HG03442 (cell line): ENCODE results near the gene KHDC1L.
A peak's percentile ranks its signal among the peaks of the same experiment; 100 is the strongest.
"Not testable (repeated sequence)": the region's sequence is repeated elsewhere in the genome, so short reads cannot be mapped to it uniquely, and the experiment has no call there.

ENCODE experiments used
- ATAC-seq: cut with Tn5 transposase; IDR thresholded peaks from one replicate; pipeline ENCODE4 v1.9.1; 2021; ENCODE audit warnings: mild to moderate bottlenecking, moderate library complexity; ENCODE audit not compliant: unreplicated experiment

Gene KHDC1L, protein sequence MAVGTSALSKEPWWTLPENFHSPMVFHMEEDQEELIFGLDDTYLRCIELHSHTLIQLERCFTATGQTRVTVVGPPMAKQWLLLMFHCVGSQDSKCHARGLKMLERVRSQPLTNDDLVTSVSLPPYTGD

DNA sequence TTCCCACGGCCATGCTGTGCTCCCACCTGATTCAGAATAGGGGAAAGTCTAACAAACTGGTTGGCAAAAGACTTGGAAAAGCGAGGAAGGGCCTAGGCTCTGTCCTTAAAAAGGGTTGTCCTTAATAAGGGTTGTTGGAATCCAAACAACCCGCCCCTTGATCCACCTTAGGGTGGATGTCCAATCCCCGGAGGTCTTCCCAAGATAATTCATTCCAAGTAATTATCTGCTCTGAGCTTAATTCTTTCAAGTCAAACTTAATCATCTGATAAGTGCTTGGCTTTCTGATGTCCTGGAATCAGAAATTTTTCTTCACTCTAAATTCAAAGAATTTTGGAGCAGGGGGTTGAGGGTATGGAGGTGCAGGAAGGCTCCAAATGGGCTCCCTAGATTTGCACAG is at the start of gene KHDC1L:
KHDC1L (minus strand) TSS at position 101 of the 400 bp plus-strand sequence; CDS start at position 13, 88 bp downstream.
- ATAC-seq = no peak

DNA sequence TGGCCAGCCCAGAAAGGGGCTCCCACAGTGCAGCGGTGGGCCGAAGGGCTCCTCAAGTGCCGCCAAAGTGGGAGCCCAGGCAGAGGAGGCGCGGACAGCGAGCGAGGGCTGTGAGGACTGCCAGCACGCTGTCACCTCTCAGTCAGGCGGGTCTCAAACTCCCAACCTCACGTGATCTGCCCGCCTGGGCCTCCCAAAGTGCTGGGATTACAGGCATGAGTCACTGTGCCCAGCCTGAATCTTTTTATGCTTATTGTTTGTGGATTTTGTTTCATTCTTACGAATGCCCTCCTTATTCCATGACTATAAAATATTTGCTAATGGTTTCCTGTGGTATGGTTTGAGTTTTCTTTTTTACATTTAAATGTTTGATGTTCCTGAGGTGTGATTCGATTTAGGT is 44.0 kb upstream of the KHDC1L start:
- not testable (repeated sequence) for ATAC-seq

DNA sequence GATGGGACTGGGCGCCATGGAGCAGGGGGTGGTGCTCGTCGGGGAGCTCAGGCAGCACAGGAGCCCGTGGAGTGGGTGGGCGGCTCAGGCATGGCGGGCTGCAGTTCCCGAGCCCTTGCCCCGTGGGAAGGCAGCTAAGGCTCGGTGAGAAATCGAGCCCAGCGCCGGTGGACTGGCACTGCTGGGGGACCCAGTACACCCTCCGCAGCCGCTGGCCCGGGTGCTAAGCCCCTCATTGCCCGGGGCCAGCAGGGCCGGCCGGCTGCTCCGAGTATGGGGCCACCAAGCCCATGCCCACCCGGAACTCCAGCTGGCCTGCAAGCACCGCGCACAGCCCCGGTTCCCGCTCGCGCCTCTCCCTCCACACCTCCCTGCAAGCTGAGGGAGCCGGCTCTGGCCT is 43.6 kb upstream of the KHDC1L start:
- not testable (repeated sequence) for ATAC-seq

DNA sequence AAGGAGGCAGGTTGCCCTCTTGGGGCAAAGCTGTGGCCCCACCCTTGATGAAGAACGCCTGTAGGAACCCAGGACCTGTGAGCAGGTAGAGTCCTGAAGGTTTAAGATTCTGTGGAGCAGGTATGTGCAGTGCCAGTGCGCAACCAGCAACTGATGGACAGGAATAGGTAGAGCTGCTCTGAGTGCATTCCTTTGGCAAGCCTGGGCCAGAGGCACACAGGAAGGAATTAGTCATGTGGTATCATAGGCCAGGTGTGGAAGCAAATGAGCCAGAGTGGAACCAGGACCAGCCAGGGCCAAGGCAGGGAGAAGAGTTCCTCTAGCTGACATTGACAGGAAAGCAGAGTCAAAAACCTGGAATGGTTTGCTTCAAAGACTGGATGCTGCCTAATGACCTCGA is 39.1 kb upstream of the KHDC1L start:
- no peak for ATAC-seq

DNA sequence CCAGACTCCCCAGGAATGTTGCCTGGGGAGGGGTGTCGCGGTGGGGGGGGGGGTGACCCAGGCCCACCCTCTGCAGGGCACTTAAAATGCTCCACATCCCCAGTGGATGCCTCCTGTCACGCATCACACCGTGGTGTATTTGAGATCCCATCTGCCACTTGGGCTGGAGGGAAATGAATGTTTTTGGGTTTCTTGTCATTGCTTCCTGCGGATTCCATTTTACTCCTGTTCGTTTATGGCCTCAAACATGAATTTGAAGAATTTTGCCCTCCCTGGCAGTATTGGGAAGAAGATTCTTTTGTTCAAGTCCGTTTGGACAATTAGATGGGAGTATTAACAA is 38.2 kb upstream of the KHDC1L start:
- peak; percentile 6 for ATAC-seq

DNA sequence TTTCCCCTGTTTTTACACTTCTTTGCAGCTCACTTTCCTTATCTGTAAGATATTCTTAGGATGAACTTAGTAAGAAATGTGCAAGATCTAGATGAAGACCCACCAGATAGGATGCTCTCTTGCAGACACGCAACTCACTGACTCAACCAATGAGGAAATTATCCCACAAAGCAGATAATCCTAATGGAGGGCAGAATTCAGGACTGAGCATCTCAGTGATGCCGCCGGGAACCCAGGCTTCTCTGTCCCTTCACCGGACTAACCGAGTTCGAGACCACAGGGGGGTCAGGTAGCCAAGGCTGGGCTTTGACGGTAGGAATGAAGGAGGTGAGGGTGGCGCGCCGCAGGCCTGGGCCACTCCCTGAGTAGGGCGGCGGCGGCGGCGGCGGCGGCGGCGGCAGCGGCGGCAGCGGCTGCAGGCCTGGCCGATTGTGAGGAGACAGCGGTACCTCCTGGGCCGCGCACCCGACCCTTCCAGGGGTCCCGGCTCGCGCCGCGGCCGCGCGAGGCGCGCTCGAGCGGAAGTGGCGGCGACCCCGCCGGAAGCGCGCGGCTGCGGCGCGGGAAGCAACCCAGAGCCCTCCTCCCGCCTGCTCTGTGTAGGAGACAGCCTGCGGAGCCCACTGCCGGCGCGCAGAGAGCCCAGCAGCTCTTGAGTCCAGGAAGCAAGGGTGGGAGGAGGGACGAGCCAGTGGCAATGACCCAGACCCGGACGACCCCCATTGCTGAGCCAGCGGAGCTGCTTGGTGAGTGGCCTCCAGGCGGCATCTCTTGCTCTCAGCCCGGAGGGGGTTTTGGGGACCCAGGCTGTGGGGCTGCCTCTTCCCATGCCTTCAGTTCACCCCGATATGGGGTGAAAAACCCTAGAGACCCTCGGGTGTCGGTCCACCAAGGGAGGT is 37.6 kb upstream of the KHDC1L start, which contains the start of gene KHDC1:
KHDC1 (minus strand) TSS at position 526 of the 899 bp plus-strand sequence. CDS start 20,679 bp downstream, outside the sequence.
- ATAC-seq = peak; percentile 92

DNA sequence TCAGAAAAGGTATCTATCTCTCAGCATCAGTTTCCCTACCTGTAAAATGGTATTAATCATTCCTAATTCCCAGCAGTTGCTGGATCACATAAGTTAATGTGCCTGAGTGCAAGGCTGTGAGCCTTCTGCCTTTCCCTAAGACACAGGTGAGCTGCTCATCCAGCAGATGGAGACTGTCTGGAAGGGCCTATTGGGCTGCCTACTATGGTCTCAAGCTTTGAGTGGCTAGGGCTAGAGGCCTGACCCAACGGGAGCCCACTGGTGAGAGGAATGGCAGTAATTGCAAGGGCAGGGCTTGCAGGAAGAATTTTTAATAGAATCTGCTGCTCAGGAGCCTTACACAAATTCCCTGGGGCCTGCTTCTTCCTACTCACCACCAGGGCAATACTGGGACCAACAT is 33.4 kb upstream of the KHDC1L start:
- no peak for ATAC-seq

DNA sequence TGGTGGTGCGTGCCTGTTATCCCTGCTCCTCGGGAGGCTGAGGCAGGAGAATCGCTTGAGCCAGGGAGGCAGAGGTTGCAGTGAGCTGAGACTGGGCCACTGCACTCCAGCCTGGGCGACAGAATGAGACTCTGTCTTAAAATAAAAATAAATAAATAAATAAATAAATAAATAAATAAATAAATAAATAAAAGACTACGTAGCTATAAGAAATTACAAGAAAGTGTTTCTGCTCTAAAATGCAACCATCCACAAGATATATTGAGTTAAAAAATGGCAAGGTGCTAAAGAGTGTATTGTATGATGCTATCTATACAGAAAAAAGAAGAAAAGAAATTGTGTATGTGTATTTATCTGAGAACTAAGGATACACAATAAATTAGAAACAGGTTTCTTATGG is 29.0 kb upstream of the KHDC1L start:
- ATAC-seq = not testable (repeated sequence)

DNA sequence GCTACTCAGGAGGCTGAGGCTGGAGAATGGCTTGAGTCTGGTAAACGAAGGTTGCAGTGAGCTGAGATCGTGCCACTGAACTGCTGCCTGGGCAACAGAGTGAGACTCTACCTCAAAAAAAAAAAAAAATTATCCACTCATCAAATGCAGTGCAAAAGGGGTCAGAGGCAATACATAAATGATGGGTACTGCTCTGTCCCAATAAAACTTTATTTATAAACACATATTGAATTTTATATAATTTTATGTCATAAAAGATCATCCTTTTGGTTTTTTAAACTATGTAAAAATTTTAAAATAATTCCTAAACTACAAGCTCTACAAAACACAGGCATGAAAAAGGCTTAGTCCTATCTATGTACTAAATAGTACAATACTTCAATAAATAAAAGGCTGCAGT is 27.4 kb upstream of the KHDC1L start:
- ATAC-seq = no peak

DNA sequence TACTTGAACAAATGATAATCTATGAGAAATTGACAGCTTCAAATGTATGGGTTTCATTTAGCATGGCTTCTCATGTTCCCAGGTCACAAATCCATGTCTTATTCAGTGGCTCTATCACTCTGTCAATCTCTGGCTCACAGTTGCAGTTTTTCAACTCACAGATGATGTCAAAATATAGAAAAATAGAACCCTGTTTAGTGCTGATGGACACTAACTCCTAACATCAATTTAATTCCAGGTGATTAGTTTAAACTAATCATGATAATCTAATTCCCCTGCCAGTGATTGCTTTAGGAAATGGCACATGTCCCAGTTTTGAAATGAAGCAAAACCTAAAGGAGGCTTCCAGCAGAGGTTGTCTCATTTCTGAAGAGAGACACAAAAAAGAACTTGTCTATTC is 24.7 kb upstream of the KHDC1L start:
- ATAC-seq = no peak

DNA sequence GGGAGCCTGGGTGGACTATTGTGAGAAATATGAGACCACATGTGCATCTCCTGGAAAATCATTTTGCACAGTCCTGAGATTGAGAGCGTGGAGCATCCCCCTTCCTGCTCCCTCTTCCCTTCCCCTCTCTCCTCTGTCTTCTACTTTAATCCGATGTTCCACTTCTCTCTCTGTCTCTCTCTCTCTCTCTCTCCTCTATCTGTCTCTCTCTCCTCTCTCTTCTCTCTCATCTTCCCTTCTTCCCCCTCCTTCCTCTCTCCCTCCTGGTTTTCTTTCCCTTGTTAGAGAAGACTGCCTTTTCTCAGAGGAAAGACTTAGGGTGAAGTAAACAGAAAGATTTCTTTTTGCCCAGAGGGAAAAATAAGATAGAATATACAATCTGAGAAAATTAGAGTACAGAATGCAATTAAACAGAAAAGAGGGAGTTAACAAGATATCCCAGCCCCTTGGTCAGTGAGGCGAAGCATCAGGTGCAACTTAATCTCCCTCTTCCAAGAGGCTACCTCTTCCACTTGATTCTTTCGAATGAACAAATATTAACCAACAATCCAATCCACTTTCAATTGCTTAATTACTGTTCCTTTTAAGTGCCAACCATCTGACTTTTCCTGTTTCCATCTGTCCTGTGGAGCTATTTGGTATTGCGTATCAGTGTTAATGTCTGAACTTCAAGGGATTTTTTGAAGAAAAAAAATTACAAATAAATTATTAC is 23.1 kb upstream of the KHDC1L start:
- ATAC-seq = no peak

DNA sequence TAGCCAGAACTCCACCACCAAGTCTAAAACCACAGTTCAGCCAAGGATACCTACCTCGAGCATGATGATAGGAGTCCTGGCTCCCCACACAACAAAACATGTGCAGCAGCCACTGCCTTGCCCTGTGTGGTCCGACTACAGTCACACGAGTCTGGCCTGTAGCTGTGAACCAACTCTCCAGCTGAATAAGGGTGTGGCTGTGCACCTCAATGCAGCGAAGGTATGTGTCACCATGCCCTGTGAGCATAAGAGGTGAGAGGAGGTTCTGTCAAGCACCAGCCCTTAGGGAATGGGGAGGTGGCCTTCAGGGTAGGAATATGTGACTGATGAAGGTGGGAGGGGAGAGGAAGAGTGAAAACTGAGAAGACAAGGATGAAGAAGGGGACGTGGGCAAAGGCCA is 16.7 kb upstream of the KHDC1L start:
- no peak for ATAC-seq

DNA sequence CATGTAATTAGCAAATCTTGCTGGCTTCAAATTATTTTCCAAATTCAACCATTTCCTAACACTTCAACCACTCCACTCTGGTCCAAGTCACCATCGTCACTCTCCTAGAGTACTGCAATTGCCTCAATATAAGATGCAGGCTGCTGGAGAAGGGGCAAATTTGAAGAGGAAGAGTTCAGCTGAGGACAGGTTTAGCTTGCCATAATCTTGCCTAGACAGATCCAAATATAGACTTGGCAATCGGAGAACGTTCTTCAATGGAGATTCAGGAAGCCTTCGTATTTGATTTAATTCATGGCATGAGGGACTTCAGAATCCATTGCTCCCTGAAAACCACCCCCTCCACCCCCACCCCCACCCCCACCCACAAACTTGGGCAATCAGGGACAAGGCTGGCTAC is 15.4 kb upstream of the KHDC1L start:
- no peak for ATAC-seq

DNA sequence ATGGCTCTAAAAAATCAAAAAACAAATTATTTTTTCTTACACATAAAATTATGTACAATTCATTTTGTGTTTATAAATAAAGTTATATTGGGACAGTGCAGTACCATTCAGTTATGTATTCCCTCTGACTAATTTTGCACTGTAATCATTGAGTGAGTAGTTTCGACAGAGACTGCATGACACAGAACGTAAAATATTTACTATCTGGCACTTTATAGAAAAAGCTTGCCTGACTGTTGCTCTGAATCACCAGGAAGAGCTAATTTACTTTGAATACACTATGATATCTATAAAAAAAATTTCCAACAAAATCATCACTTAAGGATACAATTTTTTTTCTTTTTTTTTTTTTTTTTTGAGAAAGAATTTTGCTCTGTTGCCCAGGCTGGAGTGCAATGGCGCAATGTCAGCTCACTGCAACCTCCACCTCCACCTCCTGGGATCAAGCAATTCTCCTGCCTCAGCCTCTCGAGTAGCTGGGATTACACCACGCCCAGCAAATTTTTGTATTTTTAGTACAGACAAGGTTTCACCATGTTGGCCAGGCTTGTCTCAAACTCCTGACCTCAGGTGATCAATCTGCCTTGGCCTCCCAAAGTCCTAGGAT is 11.0 kb upstream of the KHDC1L start:
- no peak for ATAC-seq

DNA sequence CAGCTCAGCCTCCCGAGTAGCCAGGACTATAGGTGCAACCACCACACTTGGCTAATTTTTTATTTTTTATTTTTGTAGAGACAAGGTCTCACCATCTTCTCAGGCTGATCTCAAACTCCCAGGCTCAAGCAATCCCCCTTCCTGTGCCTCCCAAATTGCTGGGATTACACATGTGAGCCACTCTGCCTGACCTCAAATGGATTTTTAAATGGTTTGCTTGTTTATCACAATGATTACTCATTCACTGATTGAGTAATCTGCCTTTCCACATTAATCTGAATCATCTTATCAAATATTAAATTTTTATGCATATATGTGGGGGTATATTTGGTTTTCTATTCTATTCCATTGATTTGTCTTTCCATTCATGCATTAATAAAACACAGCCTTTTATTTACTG is 9.4 kb upstream of the KHDC1L start:
- no peak for ATAC-seq

DNA sequence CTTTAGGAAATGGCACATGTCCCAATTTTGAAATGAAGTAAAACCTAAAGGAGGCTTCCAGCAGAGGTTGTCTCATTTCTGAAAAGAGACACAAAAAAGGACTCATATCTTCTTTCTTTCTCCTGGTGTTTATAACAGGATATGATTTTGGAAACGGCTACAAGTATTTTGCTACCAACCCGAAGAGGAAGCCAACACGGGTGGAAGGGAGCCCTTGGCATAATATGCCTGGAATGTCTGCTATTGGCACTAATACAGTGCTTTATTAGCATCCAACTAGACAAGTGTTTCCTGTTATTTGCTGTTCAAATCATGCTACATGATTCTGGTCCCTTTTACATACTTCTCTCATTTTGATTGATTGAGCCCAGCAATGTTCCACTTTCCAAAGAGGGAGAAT is 8.7 kb upstream of the KHDC1L start:
- not testable (repeated sequence) for ATAC-seq

DNA sequence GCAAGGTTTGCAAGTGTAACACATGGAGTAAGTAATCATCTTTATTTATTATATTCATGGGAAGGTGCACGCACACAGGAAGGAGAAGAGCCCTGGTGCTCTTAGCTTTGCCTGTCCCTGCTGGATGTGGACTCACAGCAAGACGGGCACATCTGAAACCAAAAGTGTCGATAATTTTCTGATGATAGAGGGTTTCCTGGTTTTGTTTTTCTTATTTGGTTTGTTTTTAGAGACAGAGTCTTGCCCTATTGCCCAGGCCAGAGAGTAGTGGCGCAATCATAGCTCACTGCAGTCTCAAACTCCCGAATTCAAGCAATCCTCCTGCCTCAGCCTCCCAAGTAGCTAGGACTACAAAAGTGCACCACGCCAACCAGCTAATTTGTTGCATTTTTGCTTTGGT is 7.8 kb upstream of the KHDC1L start:
- no peak for ATAC-seq

DNA sequence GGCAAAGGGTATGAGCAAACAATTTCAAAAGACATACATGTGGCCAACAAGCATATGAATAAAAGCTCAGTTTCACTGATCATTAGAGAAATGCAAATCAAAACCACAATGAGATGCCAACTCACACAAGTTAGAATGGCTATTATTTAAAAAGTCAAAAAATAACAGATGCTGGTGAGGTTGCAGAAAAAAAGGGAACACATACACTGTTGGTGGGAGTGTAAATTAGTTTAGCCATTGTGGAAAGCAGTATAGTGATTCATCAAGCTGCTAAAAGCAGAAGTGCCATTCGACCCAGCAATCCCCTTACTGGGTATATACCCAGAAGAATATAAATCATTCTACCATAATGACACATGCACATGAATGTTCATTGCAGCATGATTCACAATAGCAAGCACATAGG is 6.7 kb upstream of the KHDC1L start:
- ATAC-seq = peak; percentile 85

DNA sequence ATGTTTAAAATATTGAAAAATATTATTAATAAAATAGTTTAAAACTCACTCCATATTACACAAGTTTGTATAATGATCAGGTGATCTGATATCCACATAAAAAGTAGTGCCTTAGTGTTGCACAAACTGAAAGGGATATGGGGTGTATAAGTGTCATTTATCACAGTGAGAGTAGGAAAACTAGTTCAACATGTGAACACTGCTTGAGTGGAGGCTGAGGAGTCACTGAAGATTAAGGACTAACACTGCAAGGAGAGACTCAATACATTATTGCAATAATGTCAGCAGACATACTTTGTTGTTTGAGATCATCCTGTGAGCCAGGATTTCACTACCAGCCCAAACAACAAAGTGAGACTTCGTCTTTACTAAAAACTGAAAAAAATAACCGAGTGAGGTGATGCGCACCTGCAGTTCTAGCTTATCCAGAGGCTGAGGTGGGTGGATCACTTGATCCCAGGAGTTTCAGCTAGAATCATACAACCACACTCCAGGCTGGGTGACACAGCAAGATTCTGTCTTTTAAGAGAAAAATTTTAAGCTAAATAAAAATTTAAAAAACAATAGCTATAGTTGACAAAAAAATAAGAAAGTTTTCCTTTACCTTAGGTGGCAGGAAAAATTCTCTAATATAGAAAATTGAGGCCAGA is 2.4 kb upstream of the KHDC1L start:
- no peak for ATAC-seq

DNA sequence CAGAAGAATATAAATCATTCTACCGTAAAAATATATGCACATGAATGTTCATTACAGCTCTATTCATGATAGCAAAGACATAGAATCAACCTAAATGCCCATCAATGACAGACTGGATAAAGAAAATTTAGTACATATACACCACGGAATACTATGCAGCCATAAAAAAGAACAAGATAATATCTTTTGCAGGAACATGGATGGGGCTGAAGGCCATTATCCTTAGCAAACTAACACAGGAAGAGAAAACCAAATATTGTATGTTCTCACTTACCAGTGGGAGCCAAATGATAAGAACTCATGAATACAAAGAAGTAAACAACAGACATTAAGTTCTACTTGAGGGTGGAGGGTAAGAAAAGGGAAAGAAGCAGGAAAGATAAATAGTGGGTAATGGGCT is 8.4 kb downstream of the KHDC1L start:
- no peak for ATAC-seq

DNA sequence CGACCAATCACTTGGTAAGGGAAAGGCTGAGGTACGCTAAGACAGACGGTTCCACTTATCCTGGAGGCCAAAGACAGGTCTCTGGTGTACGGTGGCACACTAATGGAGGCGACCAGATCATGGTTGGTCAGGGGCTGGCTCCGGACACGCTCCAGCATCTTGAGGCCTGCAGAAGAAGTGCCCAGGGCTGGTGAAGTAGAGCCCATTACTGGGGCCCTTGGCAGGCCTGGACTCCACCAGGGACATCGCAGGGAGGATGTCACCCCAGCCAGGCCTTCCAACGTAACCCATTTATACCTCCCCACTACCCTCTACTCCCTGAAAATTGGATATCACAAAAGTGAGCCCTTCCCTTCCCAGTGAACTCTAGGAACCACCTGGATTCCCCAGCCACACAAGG is 16.2 kb downstream of the KHDC1L start:
- ATAC-seq = no peak
